ELR (cell line): ENCODE measurements around the gene RARG.
"Not testable (repeated sequence)": the region's sequence is repeated elsewhere in the genome, so short reads cannot be mapped to it uniquely, and the experiment has no call there.

Experiments used
- DNase-seq: peaks from one replicate; pipeline ENCODE4 v3.0.0-alpha.2; 2015; ENCODE audit warnings: low read depth

RARG gene

GRCh38 chr12:53170876-53171724 lies 60.9 kb downstream of the RARG start:
- DNase-seq, result peak; percentile 34

DNA sequence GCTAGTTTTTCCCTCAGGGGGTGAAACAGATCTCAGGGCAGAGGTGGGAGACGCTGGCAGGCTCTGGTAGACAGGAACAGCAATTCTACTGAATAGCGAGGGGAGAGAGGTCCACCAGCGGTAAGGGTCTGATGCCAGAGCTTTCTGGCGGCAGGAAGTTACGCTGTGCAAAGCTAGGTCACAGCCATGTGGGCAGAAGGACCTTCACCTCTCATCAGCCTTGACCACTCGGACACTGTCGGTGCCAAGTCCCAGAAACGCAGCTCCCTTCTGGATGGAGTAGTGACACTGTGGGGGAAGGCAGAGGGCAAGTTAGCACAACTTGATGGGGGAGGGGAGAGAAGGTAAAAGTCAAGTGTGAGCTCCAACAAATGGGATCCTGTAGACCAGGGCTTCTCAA lies 61.8 kb downstream of the RARG start:
- DNase-seq, result no peak

DNA sequence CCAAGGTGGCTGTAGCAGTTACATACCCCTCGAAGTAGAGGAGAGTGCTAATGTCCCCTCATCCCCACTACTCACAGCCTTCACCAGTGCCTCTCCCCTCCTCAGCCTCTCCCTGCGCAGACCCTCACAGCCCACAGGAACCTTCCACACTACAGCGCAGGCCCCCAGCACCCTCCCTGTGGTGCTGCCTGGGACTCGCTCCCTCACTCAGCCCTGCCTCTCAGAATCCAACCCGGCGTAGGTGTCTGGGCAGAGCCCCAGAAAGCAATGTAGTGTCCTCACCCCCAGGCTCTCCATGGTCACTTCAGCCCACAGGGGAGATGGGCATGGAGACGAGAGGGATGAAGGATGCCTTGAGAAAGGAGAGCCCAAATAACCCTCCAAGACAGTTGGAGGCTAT lies 62.4 kb downstream of the RARG start:
- DNase-seq, result no peak

DNA sequence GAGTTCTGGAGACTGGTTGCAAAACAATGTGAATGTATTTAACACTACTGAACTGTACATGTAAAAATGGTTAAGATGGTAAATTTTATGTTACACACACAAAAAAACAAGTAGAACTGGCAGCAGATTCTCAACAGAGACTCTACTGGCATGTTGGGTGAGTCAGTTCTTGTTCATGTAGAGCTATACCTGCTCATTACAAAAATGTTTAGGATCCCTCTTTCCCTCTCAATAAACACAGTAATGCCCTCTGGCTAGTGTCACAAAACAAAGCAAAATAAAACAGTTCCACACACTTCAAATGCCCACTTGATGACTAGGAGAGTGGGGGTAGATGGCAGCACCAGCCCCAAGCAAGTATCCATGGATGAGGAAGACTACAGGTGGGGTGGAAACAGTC lies 65.2 kb downstream of the RARG start:
- DNase-seq, result no peak

- DNase-seq, result not testable (repeated sequence)
Measured at GRCh38 chr12:53163008-53163407, 69.0 kb downstream of the RARG start.

GRCh38 chr12:53161119-53161911 lies 70.7 kb downstream of the RARG start:
- DNase-seq, result no peak

DNA sequence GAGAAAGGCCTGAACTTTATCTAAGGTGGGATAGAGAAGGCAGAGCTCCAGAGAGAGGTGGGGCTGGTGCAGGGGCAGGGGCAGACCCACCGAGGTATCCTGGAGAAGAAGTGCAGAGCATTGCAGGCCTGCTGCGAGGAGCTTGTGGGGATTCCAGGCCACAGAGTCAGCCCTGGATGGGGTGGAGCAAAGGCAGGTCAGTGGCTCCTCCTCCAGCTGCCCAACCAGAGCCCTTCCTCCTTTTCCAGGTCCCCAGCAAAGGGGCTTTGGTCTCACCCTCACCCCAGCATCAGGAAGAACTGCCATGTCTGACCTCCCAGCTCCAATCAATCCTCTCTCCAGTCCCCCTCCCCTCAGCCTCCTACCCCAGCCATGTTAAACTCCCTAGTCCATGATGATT lies 71.3 kb downstream of the RARG start:
- no peak for DNase-seq
